Progenitor cell of endocrine pancreas (in vitro differentiated cells): Measurements from ENCODE around the gene GPR31. TPM values are rescaled to one million over a fixed set of nuclear protein-coding genes. Genes with fewer than 3 reads are reported as not detected.

ENCODE experiments used
- DNase-seq: peaks from one replicate; pipeline ENCODE4 v3.0.0; 2021; ENCODE audit warnings: low spot score; ENCODE audit not compliant: unreplicated experiment
- H3K27ac Mint-ChIP-seq: 2 replicates; pipeline ENCODE4 v1.8.0; 2021; ENCODE audit warnings: mild to moderate bottlenecking, moderate library complexity, mixed read lengths
- H3K27me3 Mint-ChIP-seq: 2 replicates; pipeline ENCODE4 v1.8.0; 2021; ENCODE audit warnings: mixed read lengths
- H3K36me3 Mint-ChIP-seq: 2 replicates; pipeline ENCODE4 v1.8.0; 2022; ENCODE audit warnings: mixed read lengths; ENCODE audit not compliant: insufficient read depth
- H3K4me1 Mint-ChIP-seq: 2 replicates; pipeline ENCODE4 v1.8.0; 2021; ENCODE audit warnings: low read depth, mixed read lengths
- H3K4me3 Mint-ChIP-seq: 2 replicates; pipeline ENCODE4 v1.8.0; 2021; ENCODE audit warnings: low read depth, mild to moderate bottlenecking, moderate library complexity, mixed read lengths
- H3K9me3 Mint-ChIP-seq: 2 replicates; pipeline ENCODE4 v1.8.0; 2021; ENCODE audit warnings: low read depth, mixed read lengths
- CTCF ChIP-seq: fragments of 200-600 bp; sonication (generic); IDR thresholded peaks from one replicate; pipeline ENCODE4 v1.5.0; 2021; ENCODE audit warnings: antibody characterized with exemption, mild to moderate bottlenecking; ENCODE audit not compliant: unreplicated experiment
- total RNA-seq: library from RNA; stranded (reverse); gene quantifications from 2 replicates; pipeline ENCODE4 v1.2.1, GENCODE V29; 2021

The GPR31 gene
- total RNA-seq, 1 donor from 2014 or later: not detected

GRCh38 chr6:167113047-167113754 is 44.6 kb downstream of the GPR31 start:
- Mint-ChIP-seq H3K4me3 (no peak overlapping the region), H3K4me1 (no peaks in the 10 kb centered on the region), H3K27me3 (peaks cover 30% of the 10 kb centered on the region), H3K9me3 (no peaks in the 10 kb centered on the region), H3K36me3 (peaks cover 1% of the 10 kb centered on the region), H3K27ac (no peak overlapping the region)
- no peak for DNase-seq
- no peak for TF ChIP-seq CTCF

- Mint-ChIP-seq H3K4me3 (no peak overlapping the region), H3K36me3 (no peaks in the 10 kb centered on the region), H3K27ac (no peak overlapping the region), H3K4me1 (no peaks in the 10 kb centered on the region), H3K27me3 (peaks cover 28% of the 10 kb centered on the region), H3K9me3 (no peaks in the 10 kb centered on the region)
- DNase-seq: no peak
- no peak for TF ChIP-seq CTCF
Observed at GRCh38 chr6:167112421-167112820, 45.4 kb downstream of the GPR31 start.

- Mint-ChIP-seq H3K4me3 (no peak overlapping the region), H3K9me3 (no peaks in the 10 kb centered on the region), H3K27me3 (peaks cover 30% of the 10 kb centered on the region), H3K27ac (no peak overlapping the region), H3K36me3 (no peaks in the 10 kb centered on the region), H3K4me1 (no peaks in the 10 kb centered on the region)
- no peak for TF ChIP-seq CTCF
- no peak for DNase-seq
Observed at GRCh38 chr6:167111597-167111996, 46.2 kb downstream of the GPR31 start.

- no peak overlapping the region for H3K4me3 Mint-ChIP-seq
- peaks cover 24% of the 10 kb centered on the region for H3K27me3 Mint-ChIP-seq
- H3K36me3 Mint-ChIP-seq: no peaks in the 10 kb centered on the region
- no peak for TF ChIP-seq CTCF
- DNase-seq: no peak
- no peaks in the 10 kb centered on the region for H3K9me3 Mint-ChIP-seq
- H3K27ac Mint-ChIP-seq: no peak overlapping the region
- H3K4me1 Mint-ChIP-seq: no peaks in the 10 kb centered on the region
Observed at GRCh38 chr6:167109651-167110050, 48.1 kb downstream of the GPR31 start.

- H3K36me3 Mint-ChIP-seq: no peaks in the 10 kb centered on the region
- no peak overlapping the region for H3K4me3 Mint-ChIP-seq
- no peak for DNase-seq
- TF ChIP-seq CTCF: no peak
- H3K27ac Mint-ChIP-seq: peak overlapping the region; percentile 55
- peaks cover 18% of the 10 kb centered on the region for H3K27me3 Mint-ChIP-seq
- no peaks in the 10 kb centered on the region for H3K4me1 Mint-ChIP-seq
- H3K9me3 Mint-ChIP-seq: no peaks in the 10 kb centered on the region
Observed at GRCh38 chr6:167108278-167108677, 49.5 kb downstream of the GPR31 start.
